Activated CD4-positive, alpha-beta T cell treated with anti-CD3 and anti-CD28 coated beads for 24 hours (primary cell): ENCODE results near the gene HOMER3.

ENCODE experiments used
- DNase-seq, 2 donors: peaks; one replicate each; pipeline ENCODE4 v3.0.0-alpha.2; 2020; ENCODE audit warnings: low read depth in 2 of 2

Gene HOMER3

DNA sequence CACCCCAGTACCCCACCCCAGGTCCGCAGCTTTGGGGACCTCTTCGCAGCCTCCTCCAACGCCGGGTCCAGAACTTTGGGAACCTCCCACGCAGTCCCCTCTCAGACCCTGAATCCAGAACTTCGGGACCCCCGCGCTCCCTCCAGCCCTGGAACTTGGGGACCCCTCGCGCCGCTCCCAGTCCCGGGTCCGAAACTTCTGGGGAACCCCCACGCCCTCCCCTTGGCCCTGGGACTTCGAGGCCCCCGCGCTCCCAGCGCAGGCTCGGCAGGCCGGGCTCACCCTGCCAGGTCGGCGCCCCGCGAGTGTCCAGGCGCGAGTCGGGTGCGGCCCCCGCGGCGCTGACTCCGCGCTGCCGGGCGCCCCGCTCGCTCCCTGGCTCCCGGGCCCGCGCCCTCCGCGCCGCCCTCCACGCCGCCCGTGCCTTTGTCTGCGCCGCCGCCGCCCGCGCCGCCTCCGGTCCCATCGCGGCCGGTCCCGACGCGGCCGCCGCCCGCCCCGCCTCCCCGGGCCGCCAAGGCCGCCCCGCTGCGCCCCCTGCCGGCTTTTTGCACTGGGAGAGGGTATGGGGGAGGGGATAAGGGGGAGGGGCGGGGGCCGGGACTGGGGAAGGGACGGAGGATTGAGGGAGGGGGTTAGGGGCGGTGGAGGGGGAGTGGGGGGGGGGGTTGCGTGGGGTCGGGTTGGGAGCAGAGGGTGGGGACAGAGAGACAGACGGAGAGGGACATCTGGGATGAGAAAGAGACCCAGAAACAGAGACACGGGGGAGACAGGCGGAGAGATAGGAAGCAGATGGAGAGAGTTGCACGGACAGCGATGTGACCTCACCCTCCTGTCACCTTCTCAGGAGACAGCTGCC lies at the start of gene HOMER3:
HOMER3 (minus strand) TSS at position 449 of the 859 bp plus-strand sequence. CDS start 2,235 bp downstream, outside the sequence.
- peak; percentile 57 to 69 for DNase-seq

DNA sequence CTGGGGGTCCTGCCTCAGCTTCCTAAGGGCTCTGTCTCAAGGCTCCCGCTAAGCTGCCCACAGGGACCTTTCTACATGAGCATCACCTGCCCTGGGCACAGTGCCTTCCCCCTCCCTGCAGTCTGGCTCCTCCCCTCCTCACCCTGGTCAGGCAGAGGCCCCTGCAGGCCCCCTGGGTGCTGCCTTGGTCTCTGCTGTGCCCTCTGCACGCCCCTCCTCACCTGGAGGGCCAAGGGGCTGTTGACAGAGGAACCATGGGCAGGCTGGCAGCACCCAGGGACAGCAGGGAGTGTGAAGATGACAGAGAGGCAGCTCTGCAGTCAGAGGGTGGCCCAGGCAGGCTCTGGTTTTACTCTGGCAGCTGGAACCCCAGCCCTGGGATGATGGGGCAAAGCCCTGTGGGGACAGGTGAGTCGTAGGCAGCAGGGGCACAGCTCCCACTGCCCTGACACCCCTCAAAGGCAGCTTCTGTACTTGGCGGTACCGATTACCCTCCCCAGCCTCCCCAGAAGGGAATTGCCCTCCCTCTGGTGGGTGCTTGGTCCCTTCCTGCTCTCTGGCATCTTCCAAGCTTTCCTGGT lies 49.2 kb upstream of the HOMER3 start:
- DNase-seq: no peak

DNA sequence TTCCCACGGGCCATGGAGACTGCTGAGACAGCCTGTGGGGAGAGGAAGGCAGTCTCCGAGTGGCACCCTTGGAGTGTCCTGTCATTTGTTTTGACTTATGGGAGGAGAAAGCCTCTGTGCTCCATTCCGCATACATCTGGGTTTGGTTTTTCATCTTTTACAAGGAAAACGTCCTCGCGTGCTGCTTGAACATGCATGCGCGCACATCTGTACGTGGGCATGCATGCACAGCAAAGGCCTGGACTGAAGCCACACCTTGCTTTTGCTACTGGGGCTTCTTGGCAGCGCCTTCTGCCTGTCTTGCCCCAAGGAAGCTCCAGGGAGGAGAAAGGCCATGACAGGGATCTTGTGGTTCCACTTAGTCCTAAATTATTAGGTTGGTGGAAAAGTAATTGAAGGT lies 48.3 kb upstream of the HOMER3 start:
- no peak for DNase-seq

DNA sequence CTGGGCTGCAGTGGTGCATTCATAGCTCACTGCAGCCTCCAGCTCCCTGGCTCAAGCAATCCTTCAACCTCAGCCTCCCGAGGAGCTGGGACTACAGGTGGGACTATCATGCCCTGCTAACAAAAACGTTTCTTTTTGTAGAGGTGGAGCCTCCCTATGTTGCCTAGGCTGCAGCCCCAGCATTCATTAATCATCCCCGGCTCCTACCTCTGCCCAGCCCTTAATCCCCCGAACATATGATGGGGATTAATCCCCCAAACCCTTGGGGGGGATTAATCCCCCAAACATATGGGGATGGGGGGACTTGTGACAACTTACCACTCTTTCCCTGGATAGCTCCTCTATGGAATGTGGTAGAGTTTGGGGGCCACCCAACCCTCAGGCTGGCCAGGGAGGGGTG lies 46.4 kb upstream of the HOMER3 start:
- DNase-seq: no peak

DNA sequence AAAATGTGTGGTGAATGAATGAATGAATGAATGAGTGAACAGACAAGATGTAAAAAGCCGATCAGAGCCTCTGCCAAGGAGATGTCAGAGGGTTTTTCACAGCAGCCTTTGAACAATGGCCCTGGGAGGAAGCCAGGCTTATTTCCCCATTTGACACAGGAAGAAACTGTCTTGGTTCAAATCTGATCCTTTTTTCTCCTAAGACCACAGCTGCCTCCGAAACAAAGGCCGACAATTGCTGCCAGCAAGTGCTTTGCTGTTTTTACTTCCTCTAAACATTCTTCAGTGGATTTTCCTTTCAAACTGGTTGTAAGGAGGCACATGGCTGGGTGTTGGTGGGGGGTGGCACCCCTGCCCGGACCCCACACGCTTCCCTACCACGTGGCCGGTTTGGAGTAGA lies 44.2 kb upstream of the HOMER3 start:
- no peak for DNase-seq

DNA sequence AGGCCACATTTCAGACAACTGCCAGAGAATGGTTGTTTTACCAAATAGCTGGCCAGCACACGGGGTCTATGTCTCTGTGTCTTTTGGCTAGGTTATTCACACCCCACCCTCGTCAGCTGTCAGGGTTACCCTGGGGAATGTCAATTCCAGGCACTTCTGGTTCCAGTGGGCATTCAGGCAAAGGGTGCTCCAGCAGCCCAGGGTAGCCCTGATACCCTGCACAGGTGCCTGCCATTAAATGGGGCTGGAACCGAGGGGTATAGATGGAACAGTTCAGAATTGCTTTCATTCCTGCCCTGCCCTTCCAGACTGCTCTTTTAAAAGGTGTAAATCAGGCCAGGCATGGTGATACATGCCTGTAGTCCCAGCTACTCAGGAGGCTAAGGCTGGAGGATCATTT lies 43.2 kb upstream of the HOMER3 start:
- no peak for DNase-seq

DNA sequence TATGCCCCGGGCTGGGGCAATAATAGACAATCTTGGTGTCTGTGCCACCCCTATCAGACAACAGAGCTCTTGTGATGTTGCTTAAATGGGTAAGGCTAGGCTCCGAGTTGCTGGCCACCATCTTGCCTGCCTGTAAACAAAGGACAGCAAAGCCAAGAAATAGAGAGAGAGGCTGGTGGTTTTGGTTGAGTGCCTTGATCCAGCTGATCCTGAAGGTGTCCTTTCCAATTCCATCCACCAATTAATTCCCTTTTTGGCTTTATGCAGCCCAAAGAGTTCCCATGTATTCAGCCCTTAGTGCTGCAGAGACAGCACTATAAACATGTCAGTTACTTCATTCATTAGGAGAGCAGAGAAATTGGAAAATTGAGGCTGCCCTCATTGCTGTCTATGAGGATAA lies 41.7 kb upstream of the HOMER3 start:
- DNase-seq: no peak

DNA sequence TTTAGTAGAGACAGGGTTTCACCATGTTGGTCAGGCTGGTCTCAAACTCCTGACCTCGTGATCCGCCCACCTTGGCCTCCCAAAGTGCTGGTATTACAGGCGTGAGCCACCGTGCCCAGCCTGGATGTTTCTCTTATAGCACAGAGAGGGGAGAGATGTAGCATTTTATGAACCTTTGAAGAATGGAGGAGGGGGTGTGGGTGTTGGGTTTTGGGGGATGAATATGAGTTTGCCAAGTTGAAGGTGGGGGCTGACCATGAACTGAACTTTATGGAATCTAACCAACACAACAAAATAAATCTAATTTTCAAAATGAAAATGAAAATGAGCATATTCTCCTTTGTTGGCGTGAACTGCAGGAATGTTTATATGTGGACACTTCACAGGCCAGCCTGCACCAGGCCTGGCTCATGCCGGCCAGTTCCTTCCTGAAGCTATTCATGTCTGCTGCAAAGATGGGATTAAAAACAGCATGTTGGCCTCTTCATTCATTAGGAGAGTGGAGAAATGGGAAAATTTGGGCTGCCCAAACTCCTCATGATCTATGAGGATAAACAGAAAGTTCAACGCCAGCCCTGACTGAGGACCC lies 39.5 kb upstream of the HOMER3 start:
- DNase-seq: no peak

DNA sequence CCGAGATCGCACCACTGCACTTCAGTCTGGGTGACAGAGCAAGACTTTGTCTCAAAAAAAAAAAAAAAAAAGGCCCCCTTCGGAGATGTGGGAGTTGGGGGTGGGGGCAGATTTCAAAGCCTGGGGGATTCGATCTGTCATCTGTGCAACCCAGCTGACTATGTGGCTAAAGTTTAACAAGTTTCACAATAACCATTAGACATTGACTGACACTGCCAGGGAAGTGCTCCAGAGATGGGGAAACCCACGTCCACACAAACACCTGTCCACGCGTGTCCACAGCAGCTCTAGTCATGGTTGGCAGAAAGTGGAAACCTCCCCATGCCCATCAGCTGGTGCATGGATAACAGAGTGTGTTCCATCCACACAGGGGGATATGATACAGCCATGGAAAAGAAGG lies 37.6 kb upstream of the HOMER3 start:
- DNase-seq: no peak

DNA sequence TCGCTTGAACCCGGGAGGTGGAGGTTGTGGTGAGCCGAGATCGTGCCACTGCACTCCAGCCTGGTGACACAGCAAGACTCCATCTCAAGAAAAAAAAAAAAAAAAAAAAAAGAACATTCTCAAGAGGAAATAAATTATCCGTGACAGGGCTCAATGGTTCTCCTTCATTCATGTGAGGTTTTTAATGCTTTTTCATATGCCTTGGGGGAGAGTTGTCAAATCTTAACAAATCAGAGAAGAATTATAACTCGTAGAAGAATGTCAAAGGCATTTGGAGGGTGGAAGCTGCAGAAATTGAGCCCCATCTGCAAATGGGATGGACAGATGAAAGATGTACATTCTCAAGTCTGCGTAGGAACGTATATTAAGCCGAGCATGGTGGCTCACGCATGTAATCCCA lies 34.9 kb upstream of the HOMER3 start:
- DNase-seq: no peak

DNA sequence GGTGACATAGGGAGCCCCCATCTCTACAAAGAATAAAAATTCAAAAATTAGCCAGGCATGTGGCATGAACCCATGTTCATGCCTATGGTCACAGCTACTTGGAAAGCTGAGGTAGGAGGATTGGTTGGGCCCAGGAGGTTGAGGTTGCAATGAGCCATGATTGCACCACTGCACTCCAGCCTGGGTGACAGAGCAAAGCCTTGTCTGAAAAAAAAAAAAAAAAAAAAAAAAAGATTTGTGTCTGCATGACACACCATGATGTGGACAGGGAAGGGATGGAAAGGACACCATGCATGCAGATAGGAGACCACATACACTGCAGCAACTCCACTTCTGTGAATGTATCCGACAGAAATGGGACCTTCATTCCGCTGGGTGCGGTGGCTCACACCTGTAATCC lies 34.0 kb upstream of the HOMER3 start:
- no peak for DNase-seq

DNA sequence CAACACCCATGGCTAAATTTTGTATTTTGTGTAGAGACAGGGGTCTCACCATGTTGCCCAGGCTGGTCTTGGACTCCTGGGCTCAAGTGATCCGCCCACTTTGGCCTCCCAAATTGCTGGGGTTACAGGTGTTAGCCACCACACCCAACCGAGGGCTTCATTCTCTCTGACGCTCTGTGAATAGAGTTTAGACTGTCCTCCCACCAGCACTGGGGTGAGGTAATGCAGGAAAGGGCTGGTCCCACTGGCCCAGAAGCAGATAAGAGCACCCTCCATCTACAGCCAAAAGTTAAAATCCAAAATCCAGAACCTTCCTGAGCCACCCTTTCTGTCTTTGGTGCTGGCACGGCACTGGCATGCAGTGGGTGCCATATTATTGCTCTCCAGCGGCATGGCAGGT lies 31.8 kb upstream of the HOMER3 start:
- no peak for DNase-seq

DNA sequence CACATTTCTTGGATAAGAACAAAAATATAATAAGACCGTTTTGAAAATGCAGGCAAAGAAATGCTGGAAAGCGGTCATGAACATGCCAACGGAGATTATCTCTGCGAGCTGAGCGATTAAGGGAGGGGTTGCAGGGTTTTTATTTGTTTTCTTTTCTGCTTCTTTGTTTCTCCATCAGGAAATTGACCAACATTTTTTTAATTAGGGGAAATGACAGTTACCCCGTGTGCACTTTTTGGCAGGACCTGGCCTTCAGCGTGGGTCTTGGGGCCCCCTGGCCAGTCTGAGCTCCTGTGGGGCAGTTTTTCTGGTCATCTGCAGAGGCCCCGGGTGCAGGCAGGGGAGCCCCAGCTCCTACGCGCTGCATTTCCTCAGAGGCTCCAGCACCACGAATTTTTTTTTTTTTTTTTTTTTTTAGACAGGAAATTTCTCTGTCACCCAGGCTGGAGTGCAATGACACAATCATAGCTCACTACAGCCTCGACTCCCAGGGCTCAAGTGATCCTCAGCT lies 31.3 kb upstream of the HOMER3 start:
- no peak for DNase-seq

DNA sequence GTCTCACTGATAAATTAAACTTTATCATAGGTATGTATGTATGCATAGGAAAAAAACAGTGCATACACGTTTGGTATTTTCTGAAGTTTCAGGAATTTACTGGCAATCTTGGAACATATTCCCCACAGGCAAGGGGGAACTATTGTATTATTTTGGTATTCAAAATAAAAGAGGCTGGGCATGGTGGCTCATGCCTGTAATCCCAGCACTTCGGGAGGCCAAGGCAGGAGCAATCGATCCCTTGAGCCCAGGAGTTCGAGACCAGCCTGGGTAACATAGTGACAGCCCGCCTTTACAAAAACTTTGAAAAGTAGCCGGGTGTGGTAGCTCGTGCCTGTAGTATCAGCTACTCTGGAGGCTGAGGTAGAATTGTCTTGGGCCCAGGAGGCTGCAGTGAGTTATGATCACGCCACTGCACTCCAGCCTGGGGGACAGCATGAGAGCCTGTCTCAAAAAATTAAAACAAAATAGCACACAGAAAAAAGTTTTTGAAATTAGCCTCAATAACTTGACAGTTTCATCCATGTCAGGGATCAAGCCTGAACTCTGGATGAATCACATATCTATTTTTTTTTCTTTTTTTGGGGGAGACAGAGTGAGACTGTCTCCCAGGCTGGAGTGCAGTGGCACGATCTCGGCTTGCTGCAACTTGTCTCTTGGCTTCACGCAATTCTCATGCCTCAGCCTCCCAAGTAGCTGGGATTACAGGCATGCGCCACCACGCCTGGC lies 29.1 kb upstream of the HOMER3 start:
- no peak for DNase-seq

DNA sequence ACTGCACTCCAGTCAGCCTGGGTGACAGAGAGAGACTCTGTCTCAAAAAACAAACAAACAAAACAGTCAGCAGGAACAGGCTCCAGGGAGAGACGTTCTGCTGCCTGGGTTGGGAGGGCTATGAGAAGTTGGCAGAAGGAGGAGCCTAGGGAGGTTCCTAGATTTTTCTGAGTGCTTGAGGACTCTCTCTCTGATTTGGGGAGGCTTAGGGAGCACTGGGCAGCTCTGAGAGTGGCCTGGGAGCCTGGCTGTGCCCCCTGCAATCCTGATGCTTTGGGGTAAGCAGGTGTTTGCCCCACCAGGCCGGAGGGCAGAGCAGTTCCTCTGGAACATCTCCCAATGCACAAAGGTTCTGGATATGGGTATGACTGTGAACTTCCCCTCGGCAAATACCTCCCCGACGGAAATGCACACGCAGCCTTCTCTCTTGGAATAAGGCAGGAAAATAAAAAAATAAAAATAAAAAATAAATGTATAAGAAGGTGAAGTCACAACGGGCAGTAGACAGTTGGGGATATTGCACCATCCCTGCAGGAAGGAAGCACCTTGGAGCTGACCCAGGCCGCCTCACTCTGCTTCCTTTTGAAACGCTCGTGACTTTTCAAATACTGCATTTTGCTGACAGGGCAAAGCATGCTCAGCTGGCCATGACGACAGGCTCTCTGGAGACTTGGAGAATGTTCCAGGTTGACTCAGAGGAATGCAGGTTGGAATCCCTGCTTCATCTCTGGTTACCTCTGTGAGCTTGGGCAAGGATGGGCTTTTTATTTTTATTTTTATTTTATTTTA lies 26.5 kb upstream of the HOMER3 start:
- DNase-seq: no peak

DNA sequence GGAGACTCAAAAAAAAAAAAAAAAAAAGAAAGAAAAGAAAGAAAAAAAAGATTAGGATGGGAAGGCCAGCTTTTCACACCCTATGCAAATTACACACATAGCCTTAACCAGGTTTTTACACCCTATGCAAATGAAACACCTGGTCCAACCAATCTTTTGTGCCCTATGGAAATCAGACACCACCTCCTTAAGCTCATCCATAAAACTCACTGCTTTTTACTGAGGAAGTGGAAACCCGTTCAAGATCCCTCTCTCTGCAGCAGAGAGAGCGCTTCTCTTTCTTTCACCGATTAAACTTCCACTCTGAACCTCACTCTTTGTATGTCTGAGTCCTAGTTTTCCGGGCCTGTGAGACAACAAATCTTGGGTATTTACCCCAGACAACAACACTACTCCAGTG lies 25.3 kb upstream of the HOMER3 start:
- no peak for DNase-seq

DNA sequence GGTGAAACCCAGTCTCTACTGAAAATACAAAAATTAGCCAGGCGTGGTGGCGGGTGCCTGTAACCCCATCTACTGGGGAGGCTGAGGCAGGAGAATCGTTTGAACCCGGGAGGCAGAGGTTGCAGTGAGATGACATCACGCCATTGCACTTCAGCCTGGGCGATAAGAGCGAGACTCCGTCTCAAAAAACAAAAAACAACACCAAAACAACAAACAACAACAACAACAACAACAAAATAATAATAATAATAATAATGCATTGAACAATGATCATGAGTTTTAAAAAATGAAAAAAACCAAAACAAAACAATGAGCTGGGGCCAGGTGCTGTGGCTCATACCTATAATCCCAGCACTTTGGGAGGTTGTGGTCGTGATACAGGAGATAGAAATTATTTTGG lies 23.1 kb upstream of the HOMER3 start:
- DNase-seq: no peak

DNA sequence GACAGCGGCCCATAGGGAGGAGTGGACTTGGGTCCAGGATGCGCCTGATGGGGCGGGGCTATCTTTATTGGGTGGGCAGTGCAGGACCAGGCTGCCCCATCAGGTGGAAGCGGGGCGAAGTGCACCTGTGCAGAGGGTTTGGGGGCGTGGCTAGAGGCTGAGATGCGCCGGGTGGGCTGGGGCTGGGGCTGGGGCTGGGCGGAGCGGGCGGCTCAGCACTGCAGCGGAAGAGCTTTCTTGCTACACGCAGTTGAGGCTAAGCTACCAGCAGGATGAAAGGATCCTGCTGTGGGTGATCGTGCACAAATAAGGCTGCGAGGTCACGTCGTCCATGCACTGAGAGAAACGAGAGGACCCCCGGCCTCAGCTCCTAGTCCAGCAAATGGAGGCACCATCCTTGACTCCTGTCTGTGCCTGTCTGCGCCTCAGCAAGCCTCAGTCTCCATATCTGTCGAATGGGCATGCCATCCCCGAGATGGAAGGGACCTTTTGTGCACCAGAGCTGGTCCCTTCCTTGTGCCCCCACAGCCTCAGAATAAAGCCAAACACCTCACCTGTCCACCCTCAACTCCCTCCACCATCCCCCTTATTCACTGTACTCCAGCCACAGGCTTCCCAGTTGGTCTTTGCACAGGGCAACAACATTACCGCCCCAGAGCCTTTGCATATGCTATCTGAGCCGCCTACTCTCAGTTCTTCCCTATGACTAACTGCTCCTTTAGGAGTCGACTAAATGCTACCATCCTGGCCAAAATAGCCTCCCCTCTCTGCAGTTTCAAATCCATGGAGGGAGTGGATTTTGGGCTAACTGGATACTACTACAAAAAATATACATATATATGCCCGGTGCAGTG lies 21.0 kb upstream of the HOMER3 start:
- DNase-seq: no peak

DNA sequence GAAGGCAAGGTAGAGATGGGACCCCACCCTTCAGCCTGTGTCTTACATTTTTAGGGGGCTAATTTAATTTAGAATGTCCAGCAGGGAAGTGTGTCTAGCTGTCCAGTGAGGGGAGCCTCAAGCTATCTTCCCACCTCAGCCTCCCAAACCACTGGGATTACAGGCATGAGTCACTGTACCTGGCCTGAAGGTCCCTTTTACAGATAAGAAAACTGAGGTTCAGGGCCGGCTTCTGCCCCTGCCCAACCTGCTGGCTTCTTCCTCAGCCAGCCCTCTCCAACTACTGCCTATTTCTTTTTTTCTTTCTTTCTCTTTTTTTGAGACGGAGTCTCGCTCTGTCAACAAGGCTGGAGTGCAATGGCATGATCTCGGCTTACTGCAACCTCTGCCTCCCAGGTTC lies 19.4 kb upstream of the HOMER3 start:
- DNase-seq: no peak

DNA sequence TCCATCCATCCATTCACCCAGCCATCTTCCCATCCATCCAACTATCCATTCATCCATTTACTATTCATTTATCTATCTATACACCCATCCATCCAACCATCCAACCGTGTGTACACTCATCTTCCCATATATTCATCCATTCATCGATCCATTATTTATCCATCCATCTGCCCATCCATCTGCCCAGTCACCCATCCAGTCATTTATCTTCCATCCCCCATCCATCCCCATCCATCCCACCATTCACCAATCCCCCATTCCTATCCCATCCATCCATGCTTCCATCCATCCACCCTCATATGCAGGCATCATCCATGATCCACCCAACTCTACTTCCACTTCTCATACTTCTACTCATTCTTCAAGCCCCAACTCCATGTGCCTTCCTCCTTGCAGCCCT lies 14.0 kb upstream of the HOMER3 start:
- DNase-seq: no peak

DNA sequence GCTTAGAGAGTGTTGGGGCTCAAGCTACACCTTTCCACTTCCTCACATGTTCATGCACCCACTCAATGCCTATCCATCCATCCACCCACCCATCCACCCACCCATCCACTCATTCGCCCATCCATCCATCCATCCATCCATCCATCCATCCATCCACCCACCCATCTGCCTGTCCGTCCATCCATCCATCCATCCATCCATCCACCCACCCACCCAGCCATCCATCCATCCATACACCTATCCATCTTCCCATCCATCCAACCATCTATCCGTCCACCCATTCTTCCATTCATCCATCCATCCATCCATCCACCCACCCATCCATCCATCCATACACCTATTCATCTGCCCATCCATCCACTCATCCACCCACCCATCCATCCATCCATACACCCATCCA lies 13.1 kb upstream of the HOMER3 start:
- no peak for DNase-seq
